Measurements from ENCODE around the gene CDC42EP5.

CDC42EP5 gene

GRCh38 chr19:54426291-54426931, 46.7 kb downstream of the CDC42EP5 start:
- no peak for DNase-seq (ENCODE audit: low read depth)

GRCh38 chr19:54425382-54425723, 47.7 kb downstream of the CDC42EP5 start:
- DNase-seq (ENCODE audit: low read depth): no peak

GRCh38 chr19:54424660-54425381, 48.3 kb downstream of the CDC42EP5 start:
- no peak for DNase-seq (ENCODE audit: low read depth)

GRCh38 chr19:54424201-54424600, 48.9 kb downstream of the CDC42EP5 start:
- no peak for DNase-seq (ENCODE audit: low read depth)

- DNase-seq (ENCODE audit: low read depth): no peak
Measured at GRCh38 chr19:54422136-54422535, 51.0 kb downstream of the CDC42EP5 start.

- no peak for DNase-seq (ENCODE audit: low read depth)
Measured at GRCh38 chr19:54421521-54421920, 51.6 kb downstream of the CDC42EP5 start.

GRCh38 chr19:54421169-54421516, 52.0 kb downstream of the CDC42EP5 start:
- no peak for DNase-seq (ENCODE audit: low read depth)

GRCh38 chr19:54420383-54421168, 52.5 kb downstream of the CDC42EP5 start:
- no peak for DNase-seq (ENCODE audit: low read depth)

GRCh38 chr19:54420068-54420382, 53.1 kb downstream of the CDC42EP5 start:
- no peak for DNase-seq (ENCODE audit: low read depth)

- no peak for DNase-seq (ENCODE audit: low read depth)
Measured at GRCh38 chr19:54418930-54419800, 53.9 kb downstream of the CDC42EP5 start.

- no peak for DNase-seq (ENCODE audit: low read depth)
Measured at GRCh38 chr19:54418030-54418929, 54.8 kb downstream of the CDC42EP5 start.

GRCh38 chr19:54416695-54417491, 56.2 kb downstream of the CDC42EP5 start:
- DNase-seq (ENCODE audit: low read depth): no peak

- no peak for DNase-seq (ENCODE audit: low read depth)
Measured at GRCh38 chr19:54415901-54416673, 57.0 kb downstream of the CDC42EP5 start.

- no peak for DNase-seq (ENCODE audit: low read depth)
Measured at GRCh38 chr19:54415208-54415900, 57.7 kb downstream of the CDC42EP5 start, which contains the start of gene TTYH1. Gene TTYH1, plus strand, starts transcription at chr19:54415464. Its CDS starts 89 bp downstream, at chr19:54415553.

Measured in stimulated activated CD4-positive, alpha-beta T cell treated with anti-CD3 and anti-CD28 coated beads, Interleukin-2, amount 100 ng/mL, for 4 hours (primary cell).